ENCODE data around the gene PGA4. TPM values are rescaled to one million over a fixed set of nuclear protein-coding genes. Genes with fewer than 3 reads are reported as not detected.
"Not testable (repeated sequence)": the region's sequence is repeated elsewhere in the genome, so short reads cannot be mapped to it uniquely, and the experiment has no call there.

PGA4 gene
- total and polyA plus RNA-seq, 9 donors, result 0.66 to 4.4 (median 1.7) TPM

- H3K4me3 ChIP-seq (ENCODE audit: low read length); H3K4me1 ChIP-seq (ENCODE audit: control insufficient read depth, insufficient read depth, low read length); H3K9me3 ChIP-seq (replicated peaks; ENCODE audit: control insufficient read depth, low read depth, low read length); DNase-seq; H3K36me3 ChIP-seq (ENCODE audit: control insufficient read depth, insufficient read depth, low read length); H3K27ac ChIP-seq (ENCODE audit: low read length); H3K27me3 ChIP-seq (ENCODE audit: control insufficient read depth, insufficient read depth, low read length): not testable (repeated sequence)
- no CpG with 5 or more reads among the region's 5 CpGs for WGBS (ENCODE audit: insufficient coverage)
Observed at GRCh38 chr11:61203873-61204272, 18.3 kb upstream of the PGA4 start.

- H3K4me3 ChIP-seq (ENCODE audit: low read length); DNase-seq; H3K27ac ChIP-seq (ENCODE audit: low read length); H3K9me3 ChIP-seq (replicated peaks; ENCODE audit: control insufficient read depth, low read depth, low read length); H3K4me1 ChIP-seq (ENCODE audit: control insufficient read depth, insufficient read depth, low read length); H3K36me3 ChIP-seq (ENCODE audit: control insufficient read depth, insufficient read depth, low read length); H3K27me3 ChIP-seq (ENCODE audit: control insufficient read depth, insufficient read depth, low read length): not testable (repeated sequence)
- WGBS (ENCODE audit: insufficient coverage), result 51% methylated on average over 9 of the region's 14 CpGs
Observed at GRCh38 chr11:61204502-61205059, 17.6 kb upstream of the PGA4 start.

GRCh38 chr11:61207636-61208310 lies 14.4 kb upstream of the PGA4 start:
- H3K27ac ChIP-seq (ENCODE audit: low read length); H3K27me3 ChIP-seq (ENCODE audit: control insufficient read depth, insufficient read depth, low read length); H3K4me3 ChIP-seq (ENCODE audit: low read length); H3K36me3 ChIP-seq (ENCODE audit: control insufficient read depth, insufficient read depth, low read length); DNase-seq; H3K4me1 ChIP-seq (ENCODE audit: control insufficient read depth, insufficient read depth, low read length); H3K9me3 ChIP-seq (replicated peaks; ENCODE audit: control insufficient read depth, low read depth, low read length): not testable (repeated sequence)
- no CpG with 5 or more reads among the region's 9 CpGs for WGBS (ENCODE audit: insufficient coverage)

- WGBS (ENCODE audit: insufficient coverage), result no CpG with 5 or more reads among the region's 6 CpGs
Observed at GRCh38 chr11:61210629-61211028, 11.5 kb upstream of the PGA4 start.

GRCh38 chr11:61211327-61211952 lies 10.7 kb upstream of the PGA4 start:
- DNase-seq; H3K27ac ChIP-seq (ENCODE audit: low read length); H3K4me3 ChIP-seq (ENCODE audit: low read length); H3K9me3 ChIP-seq (replicated peaks; ENCODE audit: control insufficient read depth, low read depth, low read length); H3K36me3 ChIP-seq (ENCODE audit: control insufficient read depth, insufficient read depth, low read length); H3K4me1 ChIP-seq (ENCODE audit: control insufficient read depth, insufficient read depth, low read length); H3K27me3 ChIP-seq (ENCODE audit: control insufficient read depth, insufficient read depth, low read length): not testable (repeated sequence)
- WGBS (ENCODE audit: insufficient coverage), result no CpG with 5 or more reads among the region's 10 CpGs

More at GRCh38 chr11:61210629-61211028, 11.5 kb upstream of the PGA4 start:
- H3K9me3 ChIP-seq (replicated peaks; ENCODE audit: control insufficient read depth, low read depth, low read length); H3K27ac ChIP-seq (ENCODE audit: low read length); H3K27me3 ChIP-seq (ENCODE audit: control insufficient read depth, insufficient read depth, low read length); H3K4me1 ChIP-seq (ENCODE audit: control insufficient read depth, insufficient read depth, low read length); H3K4me3 ChIP-seq (ENCODE audit: low read length); DNase-seq; H3K36me3 ChIP-seq (ENCODE audit: control insufficient read depth, insufficient read depth, low read length): not testable (repeated sequence)

GRCh38 chr11:61212202-61212601 lies 9.9 kb upstream of the PGA4 start:
- H3K4me3 ChIP-seq (ENCODE audit: low read length); H3K9me3 ChIP-seq (replicated peaks; ENCODE audit: control insufficient read depth, low read depth, low read length); DNase-seq; H3K27ac ChIP-seq (ENCODE audit: low read length); H3K4me1 ChIP-seq (ENCODE audit: control insufficient read depth, insufficient read depth, low read length); H3K27me3 ChIP-seq (ENCODE audit: control insufficient read depth, insufficient read depth, low read length); H3K36me3 ChIP-seq (ENCODE audit: control insufficient read depth, insufficient read depth, low read length): not testable (repeated sequence)
- no CpG with 5 or more reads among the region's 15 CpGs for WGBS (ENCODE audit: insufficient coverage)

GRCh38 chr11:61213711-61214324 lies 8.3 kb upstream of the PGA4 start:
- H3K27me3 ChIP-seq (ENCODE audit: control insufficient read depth, insufficient read depth, low read length); H3K9me3 ChIP-seq (replicated peaks; ENCODE audit: control insufficient read depth, low read depth, low read length); H3K4me3 ChIP-seq (ENCODE audit: low read length); H3K27ac ChIP-seq (ENCODE audit: low read length); H3K4me1 ChIP-seq (ENCODE audit: control insufficient read depth, insufficient read depth, low read length); DNase-seq; H3K36me3 ChIP-seq (ENCODE audit: control insufficient read depth, insufficient read depth, low read length): not testable (repeated sequence)
- WGBS (ENCODE audit: insufficient coverage), result no CpG with 5 or more reads among the region's 3 CpGs

- not testable (repeated sequence) for H3K27ac ChIP-seq (ENCODE audit: low read length); H3K27me3 ChIP-seq (ENCODE audit: control insufficient read depth, insufficient read depth, low read length); DNase-seq; H3K9me3 ChIP-seq (replicated peaks; ENCODE audit: control insufficient read depth, low read depth, low read length); H3K4me3 ChIP-seq (ENCODE audit: low read length); H3K36me3 ChIP-seq (ENCODE audit: control insufficient read depth, insufficient read depth, low read length); H3K4me1 ChIP-seq (ENCODE audit: control insufficient read depth, insufficient read depth, low read length)
- WGBS (ENCODE audit: insufficient coverage), result no CpG with 5 or more reads among the region's 4 CpGs
Observed at GRCh38 chr11:61218306-61218705, 3.8 kb upstream of the PGA4 start.

- not testable (repeated sequence) for H3K27me3 ChIP-seq (ENCODE audit: control insufficient read depth, insufficient read depth, low read length)
Observed at GRCh38 chr11:61219016-61219415, 3.1 kb upstream of the PGA4 start.

GRCh38 chr11:61222692-61223091 lies 545 bp downstream of the PGA4 start:
- not testable (repeated sequence) for DNase-seq; H3K36me3 ChIP-seq (ENCODE audit: control insufficient read depth, insufficient read depth, low read length); H3K4me1 ChIP-seq (ENCODE audit: control insufficient read depth, insufficient read depth, low read length); H3K27ac ChIP-seq (ENCODE audit: low read length); H3K27me3 ChIP-seq (ENCODE audit: control insufficient read depth, insufficient read depth, low read length); H3K9me3 ChIP-seq (replicated peaks; ENCODE audit: control insufficient read depth, low read depth, low read length); H3K4me3 ChIP-seq (ENCODE audit: low read length)
- WGBS (ENCODE audit: insufficient coverage), result no CpG with 5 or more reads among the region's 5 CpGs

More at GRCh38 chr11:61219016-61219415, 3.1 kb upstream of the PGA4 start:
- not testable (repeated sequence) for H3K4me3 ChIP-seq (ENCODE audit: low read length); H3K9me3 ChIP-seq (replicated peaks; ENCODE audit: control insufficient read depth, low read depth, low read length); H3K36me3 ChIP-seq (ENCODE audit: control insufficient read depth, insufficient read depth, low read length); H3K4me1 ChIP-seq (ENCODE audit: control insufficient read depth, insufficient read depth, low read length); DNase-seq; H3K27ac ChIP-seq (ENCODE audit: low read length)
- no CpG with 5 or more reads among the region's 5 CpGs for WGBS (ENCODE audit: insufficient coverage)
